ENCODE results near the gene ZNF782. TPM values are rescaled to one million over a fixed set of nuclear protein-coding genes. Genes with fewer than 3 reads are reported as not detected.
"Not testable (repeated sequence)": the region's sequence is repeated elsewhere in the genome, so short reads cannot be mapped to it uniquely, and the experiment has no call there.

The ZNF782 gene
- total RNA-seq, result 1 to 10 TPM; 4.7 to 5.0 TPM

GRCh38 chr9:96853781-96854650 is at the start of gene ZNF782:
TSS of gene ZNF782 (minus strand) at chr9:96854514. CDS start at chr9:96851961, 2,553 bp downstream.
- CTCF ChIA-PET, result interaction anchor here (0.8 to 1.6 kb wide), 4 partner anchors 11 to 533 kb away, joined by 3 to 5 read pairs (median 4); no protein-coding TSS in a partner anchor
- Mint-ChIP-seq H3K36me3 (ENCODE audit: low read depth) (peaks cover 23% of the 10 kb centered on the region), H3K4me1 (ENCODE audit: low read depth) (peaks cover 60% of the 10 kb centered on the region)

DNA sequence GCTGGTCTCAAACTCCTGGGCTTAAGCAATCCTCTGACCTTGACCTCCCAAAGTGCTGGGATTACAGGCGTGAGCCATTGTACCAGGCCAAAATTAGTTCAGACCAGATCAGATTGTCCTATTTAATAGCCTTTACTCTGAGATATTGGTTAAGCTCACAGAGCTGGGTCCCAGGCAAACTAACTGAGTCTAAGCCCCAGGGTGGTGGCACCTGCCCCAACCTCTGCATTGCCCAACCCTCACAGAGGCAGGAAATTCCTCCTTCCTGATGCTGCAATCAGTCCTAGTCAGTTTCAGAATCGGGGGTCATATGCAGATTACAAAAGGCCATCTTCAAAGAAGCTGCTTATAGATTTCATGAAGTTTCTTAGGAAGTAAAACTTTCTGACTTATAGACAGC is 45.7 kb upstream of the ZNF782 start:
- H3K27me3 Mint-ChIP-seq; ATAC-seq; intact Hi-C loops (cut with micrococcal nuclease); H3K27ac Mint-ChIP-seq; DNase-seq; H3K4me3 Mint-ChIP-seq; H3K36me3 Mint-ChIP-seq (ENCODE audit: low read depth); CTCF ChIA-PET; H3K4me1 Mint-ChIP-seq (ENCODE audit: low read depth); H3K9me3 Mint-ChIP-seq; POLR2A ChIA-PET: not testable (repeated sequence)

More at GRCh38 chr9:96853781-96854650, at the start of gene ZNF782:
- ATAC-seq (peak; percentile 89), DNase-seq (peak; percentile 91)
- peaks cover 15% of the 10 kb centered on the region for H3K27me3 Mint-ChIP-seq
- peak within 1 kb of the TSS; percentile 96 for H3K4me3 Mint-ChIP-seq
- intact Hi-C loops (cut with micrococcal nuclease), result loop anchor here (10.0 kb wide), 1 partner anchor 261 kb away; no protein-coding TSS in a partner anchor
- POLR2A ChIA-PET, result interaction anchor here (1.0 kb wide), 1 partner anchor 21 kb away, joined by 3 read pairs; no protein-coding TSS in a partner anchor
- H3K9me3 Mint-ChIP-seq, result no peaks in the 10 kb centered on the region
- TF ChIP-seq, protein P1, sequence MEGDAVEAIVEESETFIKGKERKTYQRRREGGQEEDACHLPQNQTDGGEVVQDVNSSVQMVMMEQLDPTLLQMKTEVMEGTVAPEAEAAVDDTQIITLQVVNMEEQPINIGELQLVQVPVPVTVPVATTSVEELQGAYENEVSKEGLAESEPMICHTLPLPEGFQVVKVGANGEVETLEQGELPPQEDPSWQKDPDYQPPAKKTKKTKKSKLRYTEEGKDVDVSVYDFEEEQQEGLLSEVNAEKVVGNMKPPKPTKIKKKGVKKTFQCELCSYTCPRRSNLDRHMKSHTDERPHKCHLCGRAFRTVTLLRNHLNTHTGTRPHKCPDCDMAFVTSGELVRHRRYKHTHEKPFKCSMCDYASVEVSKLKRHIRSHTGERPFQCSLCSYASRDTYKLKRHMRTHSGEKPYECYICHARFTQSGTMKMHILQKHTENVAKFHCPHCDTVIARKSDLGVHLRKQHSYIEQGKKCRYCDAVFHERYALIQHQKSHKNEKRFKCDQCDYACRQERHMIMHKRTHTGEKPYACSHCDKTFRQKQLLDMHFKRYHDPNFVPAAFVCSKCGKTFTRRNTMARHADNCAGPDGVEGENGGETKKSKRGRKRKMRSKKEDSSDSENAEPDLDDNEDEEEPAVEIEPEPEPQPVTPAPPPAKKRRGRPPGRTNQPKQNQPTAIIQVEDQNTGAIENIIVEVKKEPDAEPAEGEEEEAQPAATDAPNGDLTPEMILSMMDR (IDR thresholded peaks at IDR 0.05), result no peak
- H3K27ac Mint-ChIP-seq, result peak within 1 kb of the TSS; percentile 99

GRCh38 chr9:96892131-96892530 is 37.8 kb upstream of the ZNF782 start:
- Mint-ChIP-seq H3K27me3 (no peaks in the 10 kb centered on the region), H3K4me3 (no peak overlapping the region), H3K4me1 (ENCODE audit: low read depth) (no peaks in the 10 kb centered on the region), H3K27ac (no peak overlapping the region), H3K36me3 (ENCODE audit: low read depth) (peaks cover 25% of the 10 kb centered on the region), H3K9me3 (peaks cover 2% of the 10 kb centered on the region)
- intact Hi-C loops (cut with micrococcal nuclease), result no loop called here
- ATAC-seq (no peak), DNase-seq (no peak)
- ChIA-PET CTCF (no interaction called here), POLR2A (no interaction called here)
- TF ChIP-seq, protein P1 (IDR thresholded peaks at IDR 0.05), result no peak

- no peak overlapping the region for H3K27ac Mint-ChIP-seq
- H3K4me3 Mint-ChIP-seq, result no peak overlapping the region
- POLR2A ChIA-PET, result no interaction called here
- peaks cover 3% of the 10 kb centered on the region for H3K9me3 Mint-ChIP-seq
- TF ChIP-seq, protein P1 (IDR thresholded peaks at IDR 0.05), result no peak
- H3K4me1 Mint-ChIP-seq (ENCODE audit: low read depth), result peaks cover 4% of the 10 kb centered on the region
- CTCF ChIA-PET, result no interaction called here
- H3K27me3 Mint-ChIP-seq, result no peaks in the 10 kb centered on the region
- peaks cover 21% of the 10 kb centered on the region for H3K36me3 Mint-ChIP-seq (ENCODE audit: low read depth)
- intact Hi-C loops (cut with micrococcal nuclease), result no loop called here
- DNase-seq, result no peak
- ATAC-seq, result no peak
These were observed 34.3 kb upstream of the ZNF782 start for GRCh38 chr9:96888591-96888990.

- intact Hi-C loops (cut with micrococcal nuclease), result no loop called here
- no peak overlapping the region for H3K4me3 Mint-ChIP-seq
- TF ChIP-seq, protein P1 (IDR thresholded peaks at IDR 0.05), result no peak
- peaks cover 3% of the 10 kb centered on the region for H3K9me3 Mint-ChIP-seq
- no peak for DNase-seq
- ChIA-PET CTCF (no interaction called here), POLR2A (no interaction called here)
- H3K4me1 Mint-ChIP-seq (ENCODE audit: low read depth), result peaks cover 4% of the 10 kb centered on the region
- H3K27me3 Mint-ChIP-seq, result no peaks in the 10 kb centered on the region
- H3K36me3 Mint-ChIP-seq (ENCODE audit: low read depth), result peaks cover 11% of the 10 kb centered on the region
- ATAC-seq, result no peak
- H3K27ac Mint-ChIP-seq, result no peak overlapping the region
These were observed 31.1 kb upstream of the ZNF782 start for GRCh38 chr9:96885424-96885823.
